ENCODE results near the gene MAP1S.
"Not testable (repeated sequence)": the region's sequence is repeated elsewhere in the genome, so short reads cannot be mapped to it uniquely, and the experiment has no call there.

DNA sequence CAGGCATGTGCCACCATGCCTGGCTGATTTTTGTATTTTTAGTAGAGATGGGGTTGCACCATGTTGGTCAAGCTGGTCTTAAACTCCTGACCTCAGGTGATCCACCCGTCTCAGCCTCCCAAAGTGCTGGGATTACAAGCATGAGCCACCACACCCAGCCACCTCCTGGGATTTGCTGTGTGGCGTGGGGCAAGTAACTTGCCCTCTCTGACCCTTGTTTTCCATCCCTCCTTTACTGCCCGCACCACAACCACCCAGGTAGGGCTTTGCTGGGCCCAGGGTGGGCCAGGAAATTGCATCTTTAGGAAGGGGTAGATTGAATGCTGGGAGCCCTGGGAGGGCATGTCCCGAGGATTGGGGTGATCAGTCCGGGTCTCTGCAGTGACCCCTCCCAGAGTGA is 64.4 kb downstream of the MAP1S start:
- not testable (repeated sequence) for TF ChIP-seq EP300 (IDR thresholded peaks at IDR 0.05; ENCODE audit: borderline replicate concordance in 1 of 2, low read depth in 1 of 2, low read length in 1 of 2); CTCF (IDR thresholded peaks at IDR 0.05); POLR2AphosphoS5 (IDR thresholded peaks at IDR 0.05; ENCODE audit: low read depth, low read length)

All from SK-N-SH (cell line).